ENCODE results near the gene ALX4.

ALX4 gene

GRCh38 chr11:44309478-44310205 is at the start of gene ALX4:
Gene ALX4, minus strand, starts transcription at chr11:44310139. Its CDS starts 77 bp downstream, at chr11:44310062.
- no peak for DNase-seq (ENCODE audit: low spot score)

- no peak for DNase-seq (ENCODE audit: low spot score)
Observed at GRCh38 chr11:44359162-44359561, 49.2 kb upstream of the ALX4 start.

GRCh38 chr11:44358713-44359112 is 48.8 kb upstream of the ALX4 start:
- DNase-seq (ENCODE audit: low spot score), result no peak

GRCh38 chr11:44357711-44358110 is 47.8 kb upstream of the ALX4 start:
- no peak for DNase-seq (ENCODE audit: low spot score)

DNA sequence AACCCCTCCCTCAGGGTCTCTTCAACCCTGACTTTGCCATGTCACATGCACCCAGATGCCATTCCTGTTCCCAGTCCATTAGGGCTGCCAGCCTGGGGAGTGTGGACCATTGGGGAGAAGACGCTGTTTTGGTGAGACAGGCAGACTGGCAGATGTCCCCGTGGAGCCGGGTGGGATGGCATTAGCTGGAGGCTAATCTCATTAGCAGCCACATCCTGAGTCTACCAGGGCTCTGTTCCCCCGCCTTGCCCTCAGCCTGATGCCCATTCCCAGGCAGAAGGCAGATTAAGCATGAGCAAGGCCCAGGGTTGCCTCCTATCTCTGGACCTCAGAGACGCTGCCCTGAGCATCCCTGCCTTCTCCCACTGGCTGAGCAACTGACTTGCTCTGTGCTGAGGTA is 46.4 kb upstream of the ALX4 start:
- DNase-seq (ENCODE audit: low spot score), result no peak

- DNase-seq (ENCODE audit: low spot score), result no peak
Observed at GRCh38 chr11:44351898-44352498, 42.1 kb upstream of the ALX4 start.

DNA sequence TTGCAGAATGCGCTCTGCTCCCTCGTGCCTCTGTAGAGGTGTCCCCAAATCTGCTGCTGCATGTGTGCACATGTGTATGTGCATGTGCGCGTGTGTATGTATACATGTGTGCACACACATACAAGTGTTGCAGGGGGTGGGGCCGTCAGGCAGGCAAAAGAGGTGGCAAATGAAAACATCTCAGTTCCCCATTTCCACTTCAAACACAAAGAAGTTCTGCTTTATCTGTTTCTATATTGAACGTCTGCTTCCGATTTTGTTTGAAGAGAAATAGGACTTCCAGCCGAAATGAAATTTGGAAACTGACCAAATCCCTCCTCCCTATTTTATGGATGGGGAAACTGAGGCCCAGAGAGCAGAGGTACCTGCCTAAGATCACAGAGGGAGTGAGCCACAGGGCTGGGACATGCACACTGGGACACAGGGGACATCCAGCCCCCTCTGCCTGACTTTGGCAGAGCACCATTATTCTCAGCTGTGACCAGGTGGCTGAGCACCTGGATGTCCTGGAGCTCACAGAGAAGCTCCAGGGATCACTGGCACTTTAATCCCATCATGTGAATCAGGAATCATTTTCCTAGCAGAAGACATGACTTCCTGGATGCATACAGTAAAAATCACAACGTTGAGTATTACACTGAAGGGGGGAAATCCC is 41.2 kb upstream of the ALX4 start:
- no peak for DNase-seq (ENCODE audit: low spot score)

DNA sequence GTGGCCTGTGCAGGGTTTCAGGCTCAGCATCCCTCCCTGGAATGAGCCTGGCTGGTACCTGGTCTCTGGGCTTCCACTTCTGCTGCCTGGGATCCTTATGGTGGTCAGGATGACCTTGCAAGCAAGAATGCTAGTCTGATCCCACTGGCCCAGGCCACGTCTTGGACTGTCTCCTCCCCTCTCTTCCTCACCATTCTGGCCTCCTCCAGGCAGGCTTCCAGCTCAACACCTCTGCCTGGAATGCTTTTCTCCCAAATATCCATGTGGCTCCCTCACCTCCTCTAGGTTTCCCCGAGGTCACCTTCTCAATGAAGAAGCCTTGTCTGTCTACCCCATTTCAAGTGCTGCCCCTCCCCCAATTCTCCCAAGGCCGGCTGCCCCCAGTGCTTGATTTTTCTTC is 39.4 kb upstream of the ALX4 start:
- DNase-seq (ENCODE audit: low spot score), result no peak

DNA sequence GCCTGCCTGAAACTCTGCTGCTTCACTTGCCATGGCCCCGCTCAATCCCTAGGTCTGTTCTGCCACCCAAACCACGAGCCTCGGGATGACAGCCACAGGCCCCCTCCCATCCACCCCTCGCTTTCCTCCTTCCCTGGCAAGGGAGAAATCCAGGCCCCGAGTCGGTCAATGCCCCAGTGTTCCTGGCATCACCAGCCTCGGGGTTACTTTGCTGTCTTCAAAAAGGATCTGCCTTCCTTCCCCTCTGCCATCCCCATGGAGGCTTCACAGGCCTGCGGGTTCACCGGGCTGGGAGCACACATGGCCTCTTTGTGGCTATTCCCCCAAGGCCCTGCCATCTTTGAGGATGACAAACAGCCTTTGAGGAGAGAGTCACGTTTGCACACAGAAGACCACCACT is 38.8 kb upstream of the ALX4 start:
- DNase-seq (ENCODE audit: low spot score), result no peak

DNA sequence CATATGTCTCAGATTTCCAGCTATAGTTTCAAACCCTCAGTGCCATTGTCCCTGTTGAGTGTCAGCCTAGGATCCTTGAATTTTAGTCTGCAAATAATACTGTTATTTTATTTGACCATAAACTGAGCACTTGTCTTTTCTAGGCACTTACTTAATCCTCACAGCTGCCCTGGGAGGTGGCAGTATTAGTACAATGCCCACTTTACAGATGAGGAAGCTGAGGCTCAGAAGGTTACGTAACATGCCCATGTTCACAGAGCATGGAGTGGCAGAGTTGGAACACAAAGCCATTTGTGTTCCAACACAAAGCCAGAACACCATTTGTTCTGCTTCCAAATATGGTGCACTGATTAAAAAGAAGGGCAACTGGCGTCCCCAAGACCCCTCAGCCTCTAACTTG is 38.2 kb upstream of the ALX4 start:
- DNase-seq (ENCODE audit: low spot score), result no peak

- DNase-seq (ENCODE audit: low spot score), result no peak
Observed at GRCh38 chr11:44347538-44347937, 37.6 kb upstream of the ALX4 start.

- no peak for DNase-seq (ENCODE audit: low spot score)
Observed at GRCh38 chr11:44346983-44347382, 37.0 kb upstream of the ALX4 start.

GRCh38 chr11:44345781-44346180 is 35.8 kb upstream of the ALX4 start:
- no peak for DNase-seq (ENCODE audit: low spot score)

- no peak for DNase-seq (ENCODE audit: low spot score)
Observed at GRCh38 chr11:44344921-44345320, 35.0 kb upstream of the ALX4 start.

GRCh38 chr11:44344423-44344820 is 34.5 kb upstream of the ALX4 start:
- DNase-seq (ENCODE audit: low spot score), result no peak

DNA sequence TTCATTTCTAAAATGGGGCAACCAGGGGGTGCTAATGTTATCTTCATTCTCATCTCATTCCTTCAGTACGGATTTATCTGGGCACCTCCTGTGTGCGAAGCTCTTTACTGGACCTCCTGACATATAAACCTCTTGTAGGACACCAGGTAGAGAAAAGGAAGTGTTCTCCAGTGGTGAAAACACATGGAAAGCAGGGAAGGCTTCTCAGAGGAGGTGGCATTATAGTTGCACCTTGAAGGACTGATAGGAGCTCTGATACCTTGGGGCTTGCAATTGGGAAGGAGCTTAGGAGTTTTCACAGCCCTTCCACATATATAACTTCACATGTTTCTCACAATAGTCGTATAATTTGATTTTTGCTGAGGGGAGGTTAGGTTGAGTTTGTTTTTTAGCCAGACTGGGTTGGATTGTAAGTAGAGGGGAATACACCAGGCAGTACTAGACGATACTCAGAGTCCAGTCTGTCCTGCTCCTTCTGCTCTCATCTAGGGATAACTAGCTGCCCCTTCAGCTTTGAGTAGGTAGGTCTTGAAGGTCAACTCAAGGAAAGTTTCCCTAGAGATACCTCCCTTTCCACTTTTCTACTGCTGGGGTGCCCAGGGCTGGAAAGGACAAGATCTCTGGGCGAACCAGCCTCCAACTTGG is 34.0 kb upstream of the ALX4 start:
- no peak for DNase-seq (ENCODE audit: low spot score)

DNA sequence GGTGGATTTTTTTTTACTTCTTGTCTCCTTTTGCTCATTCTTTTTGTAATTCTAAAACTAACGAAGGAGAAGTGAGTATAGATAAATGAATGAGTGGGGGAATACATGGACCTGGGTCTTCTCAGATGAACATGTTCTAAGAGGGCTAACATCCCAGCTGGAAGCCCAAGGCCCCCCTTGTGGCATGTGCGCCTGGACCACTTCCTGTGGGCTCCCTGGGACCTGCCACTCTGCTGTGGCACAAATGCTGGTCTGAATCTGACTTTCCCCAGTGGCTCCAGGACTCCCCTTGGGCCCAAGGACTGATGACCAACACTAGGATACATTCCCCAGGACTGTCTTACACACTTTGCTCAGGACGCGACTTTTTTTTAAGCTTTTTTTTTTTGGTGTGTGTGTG is 32.7 kb upstream of the ALX4 start:
- no peak for DNase-seq (ENCODE audit: low spot score)

- DNase-seq (ENCODE audit: low spot score), result no peak
Observed at GRCh38 chr11:44340656-44341055, 30.7 kb upstream of the ALX4 start.

GRCh38 chr11:44339530-44339883 is 29.6 kb upstream of the ALX4 start:
- no peak for DNase-seq (ENCODE audit: low spot score)

- DNase-seq (ENCODE audit: low spot score), result no peak
Observed at GRCh38 chr11:44338698-44339529, 29.0 kb upstream of the ALX4 start.

- DNase-seq (ENCODE audit: low spot score), result no peak
Observed at GRCh38 chr11:44338026-44338425, 28.1 kb upstream of the ALX4 start.

DNA sequence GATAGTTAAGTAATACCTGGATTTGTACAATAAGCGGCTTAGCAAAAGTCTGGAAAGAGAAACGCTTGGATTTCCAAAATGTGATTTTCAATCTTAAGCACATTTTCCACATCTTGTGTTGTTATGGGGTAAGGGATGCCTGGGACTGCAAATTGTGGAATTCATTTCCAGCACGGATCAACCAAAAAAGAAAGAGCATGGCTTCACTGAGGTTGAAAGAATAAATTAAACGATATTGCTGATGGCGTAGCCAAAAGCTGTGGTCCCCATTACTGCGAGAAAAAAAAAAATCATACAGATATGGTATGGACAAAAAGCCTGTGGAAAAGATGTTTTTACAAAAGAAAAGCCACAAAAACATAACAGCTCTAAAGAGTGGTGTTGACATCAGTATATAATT is 26.0 kb upstream of the ALX4 start:
- DNase-seq (ENCODE audit: low spot score), result no peak
